Nephron progenitor cell (in vitro differentiated cells): ENCODE results near the gene MARS2.

Source experiments
- DNase-seq: peaks from one replicate; pipeline ENCODE4 v3.0.0; 2021
- H3K27ac Mint-ChIP-seq: 2 replicates; pipeline ENCODE4 v1.8.0; 2021; ENCODE audit warnings: mild to moderate bottlenecking, moderate library complexity, mixed read lengths
- H3K27me3 Mint-ChIP-seq: 2 replicates; pipeline ENCODE4 v1.8.0; 2021; ENCODE audit warnings: mild to moderate bottlenecking, low read depth, mixed read lengths; ENCODE audit not compliant: poor library complexity
- H3K36me3 Mint-ChIP-seq: 2 replicates; pipeline ENCODE4 v1.8.0; 2021; ENCODE audit warnings: low read depth, mixed read lengths
- H3K4me1 Mint-ChIP-seq: 2 replicates; pipeline ENCODE4 v1.8.0; 2021; ENCODE audit warnings: mixed read lengths
- H3K4me3 Mint-ChIP-seq: 2 replicates; pipeline ENCODE4 v1.8.0; 2021; ENCODE audit warnings: mild to moderate bottlenecking, moderate library complexity, mixed read lengths
- H3K9me3 Mint-ChIP-seq: 2 replicates; pipeline ENCODE4 v1.8.0; 2021; ENCODE audit warnings: mild to moderate bottlenecking, moderate library complexity, mixed read lengths
- CTCF ChIP-seq: fragments of 200-600 bp; sonication (generic); IDR thresholded peaks from 2 replicates; pipeline ENCODE4 v1.5.0; 2021; ENCODE audit warnings: antibody characterized with exemption

Gene MARS2

GRCh38 chr2:197740200-197740599 lies 35.0 kb downstream of the MARS2 start:
- TF ChIP-seq CTCF = no peak
- peaks cover 3% of the 10 kb centered on the region for H3K27me3 Mint-ChIP-seq
- no peak overlapping the region for H3K27ac Mint-ChIP-seq
- H3K4me3 Mint-ChIP-seq = no peak overlapping the region
- no peaks in the 10 kb centered on the region for H3K4me1 Mint-ChIP-seq
- no peaks in the 10 kb centered on the region for H3K36me3 Mint-ChIP-seq
- H3K9me3 Mint-ChIP-seq = peaks cover 7% of the 10 kb centered on the region
- no peak for DNase-seq
